ENCODE measurements around the gene TRAPPC8.
A peak's percentile ranks its signal among the peaks of the same experiment; 100 is the strongest.
"Not testable (repeated sequence)": the region's sequence is repeated elsewhere in the genome, so short reads cannot be mapped to it uniquely, and the experiment has no call there.

Gene TRAPPC8

DNA sequence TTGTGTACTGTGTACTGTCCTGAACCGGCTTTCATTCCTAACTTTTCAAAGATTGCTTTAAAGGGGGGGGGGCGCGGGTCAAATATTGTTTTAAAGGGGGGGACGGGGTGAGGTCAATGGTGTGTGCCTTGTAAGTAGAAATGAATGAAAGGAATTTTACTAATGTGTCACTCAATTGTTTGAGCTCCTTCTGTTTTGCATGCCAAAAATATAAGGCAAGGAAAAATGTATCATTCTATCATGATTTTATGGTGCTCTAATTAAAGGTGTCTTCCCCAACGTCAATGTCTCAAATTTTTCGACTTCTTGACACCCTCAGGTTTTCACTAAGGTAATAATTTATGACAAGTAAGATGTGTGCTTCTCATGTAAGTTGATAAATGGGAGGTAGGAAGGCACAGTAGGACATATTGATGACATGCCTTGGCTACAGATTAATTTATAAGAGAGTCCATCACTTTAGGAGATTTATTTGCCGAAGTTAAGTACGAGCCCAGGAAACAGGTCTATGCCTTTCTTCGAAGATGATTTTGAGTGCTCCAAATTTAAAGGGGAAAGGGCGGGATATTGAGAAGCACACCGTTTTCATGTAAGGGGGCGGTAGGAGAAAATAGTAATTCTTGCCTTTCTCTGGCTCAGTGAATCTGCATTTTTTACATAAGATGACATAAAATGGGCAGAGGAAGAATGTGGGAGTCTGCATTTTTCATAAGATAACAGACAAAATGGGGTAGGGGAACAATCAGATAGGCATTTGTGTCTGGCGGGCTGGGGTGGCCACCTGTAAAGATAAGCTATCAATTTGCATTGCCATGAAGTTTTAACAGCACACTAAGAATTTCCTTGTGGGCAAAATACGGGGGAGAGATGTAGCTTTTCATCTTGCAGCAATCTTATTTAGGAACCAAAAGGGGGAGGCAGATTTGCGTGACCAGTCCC lies 1.2 kb upstream of the TRAPPC8 start:
- H3K4me3 ChIP-seq (ENCODE audit: low read length): peak overlapping the region; percentile 99
- no peak for DNase-seq (ENCODE audit: low read depth, low spot score)

DNA sequence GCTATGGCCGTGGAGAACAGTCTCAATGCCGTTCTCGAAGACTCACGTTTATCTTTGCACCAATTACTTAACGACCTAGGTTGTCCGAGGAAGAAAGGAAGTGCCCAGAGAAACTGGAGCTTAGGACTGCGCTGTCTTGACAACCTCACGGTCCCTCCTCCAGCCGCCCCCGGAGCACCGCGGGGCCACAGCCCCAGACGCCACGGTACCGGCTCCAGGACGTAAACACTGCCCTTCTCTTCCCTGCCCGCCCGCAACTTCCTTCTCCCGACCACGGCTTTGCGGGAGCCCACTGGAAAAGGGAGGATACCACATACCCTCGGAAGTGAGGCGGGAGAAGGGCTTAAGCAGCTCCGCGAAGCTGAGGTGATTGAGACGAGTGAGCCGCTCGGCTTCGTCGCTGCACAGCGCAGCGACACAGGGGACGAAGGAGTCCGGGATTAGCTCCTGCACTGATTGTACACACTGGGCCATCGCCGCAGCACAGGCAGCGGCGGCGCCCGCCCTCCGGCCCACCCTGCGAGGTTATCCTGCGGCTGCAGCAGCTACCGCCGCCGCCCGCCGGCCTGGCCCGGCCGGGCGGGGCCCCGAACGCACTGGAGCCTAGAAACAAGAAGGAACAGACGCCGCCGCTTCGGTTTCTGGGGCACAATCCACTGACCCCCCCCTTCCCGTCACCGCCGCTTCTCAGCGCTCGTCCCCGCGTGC lies 483 bp downstream of the TRAPPC8 start:
- no peak for DNase-seq (ENCODE audit: low read depth, low spot score)
- H3K4me3 ChIP-seq (ENCODE audit: low read length): peak overlapping the region; percentile 99

DNA sequence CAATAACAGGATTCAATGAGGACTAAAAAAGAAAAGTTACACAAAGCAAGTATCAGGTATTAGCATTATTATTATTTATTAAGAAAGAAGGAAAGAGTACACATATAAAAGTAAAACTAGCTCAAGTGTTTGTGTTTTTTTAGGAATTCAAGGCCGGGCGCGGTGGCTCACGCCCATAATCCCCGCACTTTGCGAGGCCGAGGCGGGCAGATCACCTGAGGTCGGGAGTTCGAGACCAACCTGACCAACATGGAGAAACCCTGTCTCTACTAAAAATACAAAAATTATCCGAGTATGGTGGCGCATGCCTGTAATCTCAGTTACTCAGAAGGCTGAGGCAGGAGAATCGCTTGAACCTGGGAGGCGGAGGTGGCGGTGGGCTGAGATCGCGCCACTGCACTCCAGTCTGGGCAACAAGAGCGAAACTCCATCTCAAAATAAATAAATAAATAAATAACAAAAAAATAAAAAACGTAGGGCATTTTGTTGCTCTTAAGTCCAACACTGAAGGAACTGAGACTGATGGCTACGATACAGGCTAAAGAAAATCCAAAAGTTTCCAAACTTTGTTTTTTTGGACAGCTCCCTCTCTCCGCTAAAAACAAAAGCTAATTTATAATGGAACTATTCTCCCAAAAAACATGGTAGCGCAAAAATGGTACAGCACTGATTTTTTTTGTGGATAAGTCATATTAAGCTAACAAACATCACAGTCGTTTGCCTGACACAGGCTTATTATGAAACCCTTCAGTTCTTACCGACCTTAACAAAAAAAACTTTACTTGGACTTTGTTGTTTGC lies 1.7 kb downstream of the TRAPPC8 start:
- peak overlapping the region; percentile 99 for H3K4me3 ChIP-seq (ENCODE audit: low read length)

DNA sequence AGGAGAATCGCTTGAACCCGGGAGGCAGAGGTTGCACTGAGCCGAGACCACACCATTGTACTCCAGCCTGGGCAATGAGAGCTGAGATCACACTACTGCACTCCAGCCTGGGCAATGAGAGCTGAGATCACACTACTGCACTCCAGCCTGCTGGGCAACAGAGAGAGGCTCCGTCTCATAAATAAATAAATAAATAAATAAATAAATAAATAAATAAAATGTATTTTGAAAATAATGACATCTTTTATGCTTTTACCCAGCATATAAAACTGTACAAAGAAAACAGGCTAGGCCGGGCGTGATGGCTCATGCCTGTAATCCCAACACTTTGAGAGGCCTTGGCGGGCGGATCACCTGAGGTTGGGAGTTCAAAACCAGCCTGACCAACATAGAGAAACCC lies 8.2 kb downstream of the TRAPPC8 start:
- not testable (repeated sequence) for H3K4me3 ChIP-seq (ENCODE audit: low read length); DNase-seq (ENCODE audit: low read depth, low spot score)

More for the DNA sequence above, 1.7 kb downstream of the TRAPPC8 start:
- no peak for DNase-seq (ENCODE audit: low read depth, low spot score)

DNA sequence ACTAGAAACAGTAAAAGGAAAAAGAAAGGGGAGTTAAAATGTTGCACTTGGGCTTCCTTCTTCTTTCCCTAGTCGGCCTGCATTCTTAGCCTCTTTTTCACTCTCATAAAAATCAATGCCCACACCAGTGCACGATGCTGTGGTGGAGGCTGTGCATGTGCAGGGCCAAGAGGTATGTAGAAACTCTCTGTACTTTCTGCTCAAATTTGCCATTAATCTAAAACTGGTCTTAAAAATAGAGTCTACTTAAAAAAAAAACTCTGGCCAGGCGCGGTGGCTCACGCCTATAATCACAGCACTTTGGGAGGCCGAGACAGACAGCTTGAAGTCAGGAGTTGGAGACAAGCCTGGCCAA lies 11.1 kb downstream of the TRAPPC8 start:
- DNase-seq (ENCODE audit: low read depth, low spot score): no peak

GRCh38 chr18:31931163-31931885 lies 11.6 kb downstream of the TRAPPC8 start:
- no peak overlapping the region for H3K4me3 ChIP-seq (ENCODE audit: low read length)
- no peak for DNase-seq (ENCODE audit: low read depth, low spot score)

More for the DNA sequence above, 11.1 kb downstream of the TRAPPC8 start:
- no peak overlapping the region for H3K4me3 ChIP-seq (ENCODE audit: low read length)

DNA sequence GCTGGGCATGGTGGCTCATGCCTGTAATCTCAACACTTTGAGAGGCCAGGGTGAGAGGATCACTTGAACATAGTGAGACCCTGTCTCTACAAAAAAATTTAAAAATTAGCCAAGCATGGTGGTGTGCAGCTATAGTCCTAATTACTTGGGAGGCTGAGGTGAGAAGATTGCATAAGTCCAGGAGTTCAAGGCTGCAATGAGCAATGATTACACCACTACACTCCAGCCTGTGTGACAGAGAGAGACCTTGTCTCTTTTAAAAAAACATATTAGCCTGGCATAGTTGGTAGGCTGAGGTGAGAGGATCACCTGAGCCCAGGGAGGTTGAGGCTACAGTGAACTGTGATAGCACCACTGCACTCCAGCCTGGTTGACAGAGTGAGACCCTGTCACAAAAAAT lies 13.7 kb downstream of the TRAPPC8 start:
- no peak overlapping the region for H3K4me3 ChIP-seq (ENCODE audit: low read length)
- DNase-seq (ENCODE audit: low read depth, low spot score): no peak

GRCh38 chr18:31926988-31927387 lies 15.9 kb downstream of the TRAPPC8 start:
- not testable (repeated sequence) for DNase-seq (ENCODE audit: low read depth, low spot score); H3K4me3 ChIP-seq (ENCODE audit: low read length)

GRCh38 chr18:31920277-31920676 lies 22.7 kb downstream of the TRAPPC8 start:
- no peak overlapping the region for H3K4me3 ChIP-seq (ENCODE audit: low read length)
- DNase-seq (ENCODE audit: low read depth, low spot score): no peak

GRCh38 chr18:31919366-31919765 lies 23.6 kb downstream of the TRAPPC8 start:
- not testable (repeated sequence) for H3K4me3 ChIP-seq (ENCODE audit: low read length); DNase-seq (ENCODE audit: low read depth, low spot score)

GRCh38 chr18:31918733-31919132 lies 24.2 kb downstream of the TRAPPC8 start:
- no peak for DNase-seq (ENCODE audit: low read depth, low spot score)
- H3K4me3 ChIP-seq (ENCODE audit: low read length): no peak overlapping the region

DNA sequence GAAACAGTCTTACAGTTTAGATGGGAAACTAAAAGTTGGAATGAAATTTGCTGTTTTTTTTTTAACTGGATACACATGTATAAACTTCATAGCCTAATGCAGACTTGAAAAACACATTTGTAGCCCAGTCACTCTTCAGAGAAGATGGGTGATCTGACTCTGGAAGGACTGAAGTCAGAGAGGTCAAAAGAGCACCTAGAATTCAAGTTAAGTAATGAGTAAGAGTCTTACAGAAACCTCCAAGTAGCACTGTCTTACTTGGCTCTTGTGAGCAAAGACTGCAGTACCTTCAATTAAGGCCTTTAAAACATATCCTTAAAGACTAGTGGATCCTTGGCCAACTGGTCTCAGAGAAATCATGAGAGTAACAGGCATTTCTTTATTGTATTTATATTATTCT lies 41.9 kb downstream of the TRAPPC8 start:
- DNase-seq (ENCODE audit: low read depth, low spot score): no peak
- H3K4me3 ChIP-seq (ENCODE audit: low read length): no peak overlapping the region

DNA sequence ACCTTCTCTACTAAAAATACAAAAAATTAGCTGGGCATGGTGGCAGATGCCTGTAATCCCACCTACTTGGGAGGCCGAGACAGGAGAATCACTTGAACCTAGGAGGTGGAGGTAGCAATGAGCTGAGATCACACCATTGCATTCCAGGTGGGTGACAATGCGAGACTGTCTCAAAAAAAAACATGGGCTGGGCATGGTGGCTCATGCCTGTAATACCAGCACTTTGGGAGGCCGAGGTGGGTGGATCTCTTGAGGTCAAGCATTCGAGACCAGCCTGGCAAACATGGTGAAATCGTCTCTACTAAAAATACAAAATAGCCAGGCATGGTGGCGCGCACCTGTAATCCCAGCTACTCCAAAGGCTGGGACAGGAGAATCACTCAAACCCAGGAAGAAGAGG lies 43.2 kb downstream of the TRAPPC8 start:
- H3K4me3 ChIP-seq (ENCODE audit: low read length): not testable (repeated sequence)

DNA sequence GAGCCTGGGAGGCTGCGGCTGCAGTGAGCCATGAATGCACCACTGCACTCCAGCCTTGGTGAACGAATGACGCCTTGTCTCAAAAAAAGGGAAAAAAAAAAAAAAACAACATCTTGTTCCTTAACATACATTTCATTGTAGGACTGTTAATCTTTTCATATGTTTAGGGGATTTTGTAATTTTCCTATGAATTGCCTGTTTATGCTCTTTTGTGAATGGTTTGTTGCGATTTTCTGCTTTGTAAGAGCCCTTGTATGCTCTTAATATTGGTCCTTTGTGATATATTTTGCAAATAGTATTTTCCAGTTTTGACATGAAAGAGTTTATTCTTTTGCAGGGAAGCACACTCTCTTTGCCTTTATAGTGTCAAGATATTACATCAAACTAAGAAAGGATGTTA lies 50.0 kb downstream of the TRAPPC8 start:
- no peak overlapping the region for H3K4me3 ChIP-seq (ENCODE audit: low read length)
- no peak for DNase-seq (ENCODE audit: low read depth, low spot score)

More for the DNA sequence above, 43.2 kb downstream of the TRAPPC8 start:
- not testable (repeated sequence) for DNase-seq (ENCODE audit: low read depth, low spot score)

DNA sequence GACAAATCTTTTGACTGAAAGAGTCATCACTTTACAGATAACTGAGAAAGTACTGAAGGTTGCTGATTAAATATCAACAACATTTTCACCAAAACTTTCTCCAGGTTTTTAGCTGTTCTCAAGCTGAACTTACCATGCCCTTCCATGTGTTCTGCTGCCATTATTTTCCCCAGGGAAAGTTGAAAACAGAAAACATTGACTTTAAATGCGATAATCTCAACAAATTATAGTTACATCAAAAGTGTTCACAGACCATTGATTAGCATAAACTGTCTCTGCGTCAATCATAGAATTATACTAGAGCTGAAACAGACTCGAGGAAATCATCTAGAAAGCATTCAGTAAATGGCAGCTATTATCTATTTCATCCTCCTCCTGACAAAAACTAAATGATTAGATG lies 51.4 kb downstream of the TRAPPC8 start:
- DNase-seq (ENCODE audit: low read depth, low spot score): no peak
- no peak overlapping the region for H3K4me3 ChIP-seq (ENCODE audit: low read length)

DNA sequence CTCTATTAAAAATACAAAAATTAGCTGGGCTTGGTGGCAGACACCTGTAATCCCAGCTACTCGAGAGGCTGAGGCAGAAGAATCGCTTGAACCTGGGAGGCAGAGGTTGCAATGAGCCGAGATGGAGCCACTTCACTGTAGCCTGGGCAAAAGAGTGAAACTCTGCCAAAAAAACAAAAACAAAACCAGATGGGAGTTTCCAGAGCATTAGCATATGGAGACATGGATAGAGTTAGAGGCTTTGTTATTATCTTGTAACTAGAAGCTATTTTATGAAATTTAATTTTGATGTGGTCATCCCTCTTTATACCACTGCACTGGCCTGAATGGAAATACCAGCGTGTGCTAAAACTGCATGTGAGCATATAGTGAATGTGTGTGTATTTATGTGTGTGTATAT lies 58.9 kb downstream of the TRAPPC8 start:
- no peak for DNase-seq (ENCODE audit: low read depth, low spot score)
- no peak overlapping the region for H3K4me3 ChIP-seq (ENCODE audit: low read length)

DNA sequence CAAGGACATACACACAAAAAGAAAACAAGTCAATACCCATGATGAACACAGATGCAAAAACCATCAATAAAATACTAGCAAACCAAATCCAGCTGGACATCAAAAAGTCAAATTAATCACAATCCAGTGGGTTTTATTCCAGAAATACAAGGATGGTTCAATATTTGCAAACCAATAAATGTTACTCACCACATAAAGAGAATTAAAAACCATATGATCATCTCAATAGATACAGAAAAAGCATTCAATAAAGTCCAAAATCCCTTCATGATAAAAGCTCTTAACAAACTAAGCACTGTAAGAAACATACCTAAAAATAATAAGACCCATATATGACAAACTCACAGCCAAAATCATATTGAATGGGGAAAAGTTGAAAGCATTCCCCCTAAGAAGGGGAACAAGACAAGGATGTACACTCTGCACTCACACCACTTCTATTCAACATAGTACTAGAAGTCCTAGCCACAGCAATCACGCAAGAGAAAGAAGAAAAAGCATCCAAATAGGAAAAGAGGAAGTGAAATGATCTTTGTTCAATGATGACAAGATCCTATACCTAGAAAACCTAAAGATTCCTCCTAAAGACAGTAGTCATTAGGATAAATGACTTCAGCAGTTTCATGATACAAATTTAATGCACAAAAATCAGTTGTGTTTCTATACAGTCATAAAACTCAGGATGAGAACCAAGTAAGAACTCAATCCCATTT lies 62.6 kb downstream of the TRAPPC8 start:
- H3K4me3 ChIP-seq (ENCODE audit: low read length): no peak overlapping the region
- DNase-seq (ENCODE audit: low read depth, low spot score): no peak

DNA sequence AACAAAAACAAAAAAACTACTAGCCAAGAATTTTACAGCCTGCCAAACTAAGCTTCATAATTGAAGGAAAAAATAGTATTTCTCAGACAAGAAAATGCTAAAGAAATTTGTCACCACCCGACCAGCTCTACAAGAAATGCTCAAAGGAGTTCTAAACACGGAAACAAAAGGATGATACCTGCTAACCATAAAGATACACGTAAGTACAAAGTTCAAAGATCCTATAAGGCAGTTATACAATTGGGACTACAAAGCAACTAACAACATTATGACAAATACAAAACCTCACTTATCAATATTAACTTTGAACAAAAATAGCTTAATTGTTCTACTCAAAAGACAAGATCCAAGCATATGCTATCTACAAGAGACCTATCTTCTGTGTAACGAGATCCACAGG lies 64.6 kb downstream of the TRAPPC8 start:
- H3K4me3 ChIP-seq (ENCODE audit: low read length): no peak overlapping the region
- no peak for DNase-seq (ENCODE audit: low read depth, low spot score)
